Left ventricle myocardium inferior (tissue), 1 donor: ENCODE measurements around the gene ARMC12. TPM values are rescaled to one million over a fixed set of nuclear protein-coding genes. Genes with fewer than 3 reads are reported as not detected.

ENCODE experiments used
- DNase-seq: peaks from one replicate; pipeline ENCODE4 v3.0.0-alpha.2; 2020
- H3K27ac ChIP-seq: fragments of 200-600 bp; replicated peaks from 2 replicates; pipeline ENCODE4 v1.8.0; 2021
- H3K27me3 ChIP-seq: fragments of 200-600 bp; 2 replicates; pipeline ENCODE4 v1.8.0; 2021; ENCODE audit warnings: low read depth
- H3K36me3 ChIP-seq: fragments of 200-600 bp; 2 replicates; pipeline ENCODE4 v1.8.0; 2021
- H3K4me1 ChIP-seq: fragments of 200-600 bp; 2 replicates; pipeline ENCODE4 v1.8.0; 2021
- H3K4me3 ChIP-seq: fragments of 200-600 bp; 2 replicates; pipeline ENCODE4 v1.8.0; 2021; ENCODE audit warnings: mild to moderate bottlenecking, moderate library complexity
- H3K9me3 ChIP-seq: fragments of 200-600 bp; replicated peaks from 2 replicates; pipeline ENCODE4 v1.8.0; 2021
- intact Hi-C: fragments of 100-400 bp; cut with micrococcal nuclease; formaldehyde crosslinking; loops from one replicate; pipeline ENCODE4 v1.11.0; 2022
- total RNA-seq: library from RNA; stranded (reverse); fragmentation: NEBNext Ultra II Directional; extraction: Animal tissue kit (Norgen Biotek cat#: 25700); gene quantifications from one replicate; pipeline ENCODE4 v1.2.1, GENCODE V29; 2021
- TF ChIP-seq, protein P1 (sequence below): fragments of 200-600 bp; IDR thresholded peaks from 2 replicates; pipeline ENCODE4 v1.8.0; 2021; ENCODE audit warnings: antibody characterized with exemption, mild to moderate bottlenecking, borderline replicate concordance
- donor health status: DM: no; HTN: yes; CAD: no; lungs with severe emphysema.

Gene ARMC12
- total RNA-seq, 1 donor from 2014 or later, result not detected

DNA sequence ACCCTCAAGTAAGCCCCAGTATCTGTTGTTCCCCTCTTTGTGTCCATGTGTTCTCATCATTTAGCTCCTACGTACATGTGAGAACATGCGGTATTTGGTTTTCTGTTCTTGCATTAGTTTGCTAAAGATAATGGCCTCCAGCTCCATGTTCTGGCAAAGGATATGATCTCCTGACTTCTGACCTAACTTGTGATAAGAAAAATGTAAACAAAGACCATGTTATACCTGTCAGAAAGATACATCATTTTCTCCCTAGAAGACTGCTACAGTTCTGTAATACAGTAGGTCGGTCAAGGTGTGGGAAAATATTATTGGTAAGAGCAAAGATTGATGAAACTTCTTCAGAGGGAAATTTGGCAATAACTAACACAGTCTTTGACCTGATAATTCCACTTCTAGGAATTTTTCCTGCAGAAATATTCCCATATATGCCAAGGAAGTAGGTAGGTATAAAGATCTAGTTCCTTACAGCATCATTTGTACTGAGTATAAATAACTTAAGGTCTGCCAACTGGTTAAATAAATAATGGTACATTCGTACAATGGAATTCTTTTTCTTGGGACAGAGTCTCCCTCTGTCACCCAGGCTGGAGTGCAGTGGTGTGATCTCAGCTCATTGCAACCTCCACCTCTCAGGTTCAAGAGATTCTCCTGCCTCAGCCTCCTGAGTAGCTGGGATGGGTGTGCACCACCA lies 29.0 kb upstream of the ARMC12 start:
- Histone ChIP-seq H3K27ac (no peak overlapping the region), H3K36me3 (no peaks in the 10 kb centered on the region), H3K27me3 (no peaks in the 10 kb centered on the region), H3K4me3 (no peak overlapping the region), H3K4me1 (no peaks in the 10 kb centered on the region), H3K9me3 (no peaks in the 10 kb centered on the region)
- DNase-seq, result no peak
- TF ChIP-seq, protein P1, sequence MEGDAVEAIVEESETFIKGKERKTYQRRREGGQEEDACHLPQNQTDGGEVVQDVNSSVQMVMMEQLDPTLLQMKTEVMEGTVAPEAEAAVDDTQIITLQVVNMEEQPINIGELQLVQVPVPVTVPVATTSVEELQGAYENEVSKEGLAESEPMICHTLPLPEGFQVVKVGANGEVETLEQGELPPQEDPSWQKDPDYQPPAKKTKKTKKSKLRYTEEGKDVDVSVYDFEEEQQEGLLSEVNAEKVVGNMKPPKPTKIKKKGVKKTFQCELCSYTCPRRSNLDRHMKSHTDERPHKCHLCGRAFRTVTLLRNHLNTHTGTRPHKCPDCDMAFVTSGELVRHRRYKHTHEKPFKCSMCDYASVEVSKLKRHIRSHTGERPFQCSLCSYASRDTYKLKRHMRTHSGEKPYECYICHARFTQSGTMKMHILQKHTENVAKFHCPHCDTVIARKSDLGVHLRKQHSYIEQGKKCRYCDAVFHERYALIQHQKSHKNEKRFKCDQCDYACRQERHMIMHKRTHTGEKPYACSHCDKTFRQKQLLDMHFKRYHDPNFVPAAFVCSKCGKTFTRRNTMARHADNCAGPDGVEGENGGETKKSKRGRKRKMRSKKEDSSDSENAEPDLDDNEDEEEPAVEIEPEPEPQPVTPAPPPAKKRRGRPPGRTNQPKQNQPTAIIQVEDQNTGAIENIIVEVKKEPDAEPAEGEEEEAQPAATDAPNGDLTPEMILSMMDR, result no peak
- intact Hi-C loops, result no loop called here

DNA sequence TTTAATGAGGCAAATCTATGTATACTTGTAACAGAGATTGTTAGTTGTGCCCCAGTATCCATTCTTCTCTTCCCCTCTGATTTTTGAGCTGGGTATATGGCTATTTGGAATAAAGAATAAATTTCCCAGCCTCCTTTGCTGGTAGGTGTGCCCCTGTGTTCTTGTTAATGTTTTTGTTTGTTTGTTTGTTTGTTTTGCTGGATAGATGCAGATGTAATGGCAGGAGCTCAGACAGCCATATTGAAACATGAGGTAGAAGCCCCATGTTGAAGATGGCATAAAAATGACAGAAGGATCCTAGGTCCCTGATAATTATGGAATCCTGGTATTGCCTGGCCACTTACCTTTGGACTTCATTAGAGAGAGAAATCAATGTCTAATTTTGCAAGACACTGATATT lies 28.2 kb upstream of the ARMC12 start:
- Histone ChIP-seq H3K4me3 (no peak overlapping the region), H3K4me1 (no peaks in the 10 kb centered on the region), H3K27me3 (no peaks in the 10 kb centered on the region), H3K27ac (no peak overlapping the region), H3K36me3 (no peaks in the 10 kb centered on the region), H3K9me3 (no peaks in the 10 kb centered on the region)
- DNase-seq, result no peak
- TF ChIP-seq, protein P1, result no peak
- intact Hi-C loops, result no loop called here

DNA sequence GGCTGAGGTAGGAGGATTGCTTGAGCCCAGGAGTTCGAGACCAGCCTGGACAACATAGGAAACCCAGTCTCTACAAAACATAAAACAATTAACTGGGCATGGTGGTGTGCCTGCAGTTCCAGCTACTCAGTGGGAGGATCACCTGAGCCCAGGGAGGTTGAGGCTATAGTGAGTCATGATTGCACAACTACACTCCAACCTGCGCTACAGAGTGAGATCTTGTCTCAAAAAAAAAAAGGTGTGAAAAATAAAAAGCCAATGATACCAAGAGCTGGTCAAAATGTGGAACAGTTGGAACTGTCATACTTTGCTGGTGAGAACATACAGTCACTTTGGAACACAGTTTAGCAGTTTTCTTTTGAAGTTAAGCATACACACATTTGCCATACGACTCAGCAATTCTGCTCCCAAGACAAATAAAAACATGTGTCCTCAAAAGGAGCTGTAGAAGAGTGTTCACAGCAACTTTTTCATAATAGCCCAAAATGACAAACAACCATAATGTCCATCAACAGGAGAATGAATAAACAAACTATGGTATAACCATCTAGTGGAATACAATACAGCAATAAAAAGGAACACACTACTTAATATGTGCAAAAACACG lies 26.5 kb upstream of the ARMC12 start:
- no peaks in the 10 kb centered on the region for H3K9me3 ChIP-seq
- no peaks in the 10 kb centered on the region for H3K27me3 ChIP-seq
- H3K27ac ChIP-seq, result no peak overlapping the region
- no peak overlapping the region for H3K4me3 ChIP-seq
- no peaks in the 10 kb centered on the region for H3K36me3 ChIP-seq
- no peak for DNase-seq
- TF ChIP-seq, protein P1, result no peak
- intact Hi-C loops, result no loop called here
- H3K4me1 ChIP-seq, result no peaks in the 10 kb centered on the region

DNA sequence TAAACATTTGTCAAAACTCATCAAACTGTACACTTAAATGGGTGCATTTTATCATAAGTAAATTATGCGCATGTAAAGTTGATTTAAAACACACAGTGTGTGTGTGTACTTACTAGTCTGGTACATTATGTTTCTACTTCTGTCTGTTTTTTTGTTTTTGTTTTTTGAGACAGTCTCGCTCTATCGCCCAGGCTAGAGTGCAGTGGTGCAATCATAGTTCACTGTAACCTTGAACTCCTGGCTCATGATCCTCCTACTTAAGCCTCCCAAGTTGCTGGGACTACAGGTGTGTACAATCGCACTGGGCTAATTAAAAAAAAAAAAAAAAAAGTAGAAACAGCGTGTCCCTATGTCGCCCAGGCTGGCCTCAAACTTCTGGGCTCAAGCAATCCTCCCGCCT lies 25.1 kb upstream of the ARMC12 start:
- H3K36me3 ChIP-seq, result no peaks in the 10 kb centered on the region
- intact Hi-C loops, result no loop called here
- TF ChIP-seq, protein P1, result no peak
- no peaks in the 10 kb centered on the region for H3K27me3 ChIP-seq
- no peak for DNase-seq
- no peaks in the 10 kb centered on the region for H3K9me3 ChIP-seq
- no peaks in the 10 kb centered on the region for H3K4me1 ChIP-seq
- no peak overlapping the region for H3K4me3 ChIP-seq
- H3K27ac ChIP-seq, result no peak overlapping the region

DNA sequence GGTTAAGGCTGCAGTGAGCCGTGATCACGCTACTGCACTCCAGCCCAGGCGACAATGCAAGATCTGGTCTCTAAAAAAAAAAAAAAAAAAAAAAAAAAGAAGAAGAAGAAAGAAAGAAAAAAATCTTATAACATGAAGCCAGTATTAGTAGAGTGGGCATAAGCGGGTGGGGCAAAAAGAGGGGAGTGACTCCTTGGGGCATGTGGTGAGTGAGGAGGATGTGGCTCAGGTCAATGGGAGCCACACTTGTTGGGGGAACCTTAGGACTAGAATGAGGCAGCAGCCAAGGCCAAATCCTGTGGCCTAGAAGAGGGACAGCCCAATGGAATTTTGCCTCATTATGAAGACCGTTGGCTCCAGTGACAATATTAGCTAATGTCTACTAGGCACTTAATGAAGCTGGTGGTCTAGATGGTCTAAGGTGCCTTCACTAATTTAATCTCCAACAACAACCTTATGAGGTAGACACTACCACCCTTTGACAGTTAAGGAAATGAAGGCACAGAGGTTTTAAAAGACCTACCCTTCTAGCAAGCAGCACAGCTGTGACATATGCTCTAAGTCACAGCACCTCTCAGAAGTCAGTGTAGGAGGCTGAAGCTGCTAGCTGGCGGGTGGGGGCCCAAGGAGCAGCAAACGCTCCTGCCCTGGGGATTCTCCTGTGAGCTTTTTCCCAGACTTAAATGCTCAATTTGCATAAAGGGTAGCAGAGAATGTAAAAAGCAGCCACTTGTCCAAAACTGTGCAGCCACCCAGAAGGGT lies 23.6 kb upstream of the ARMC12 start:
- no peak overlapping the region for H3K27ac ChIP-seq
- no peaks in the 10 kb centered on the region for H3K36me3 ChIP-seq
- no peak for DNase-seq
- TF ChIP-seq, protein P1, result no peak
- intact Hi-C loops, result no loop called here
- peaks cover 4% of the 10 kb centered on the region for H3K4me1 ChIP-seq
- no peaks in the 10 kb centered on the region for H3K27me3 ChIP-seq
- H3K4me3 ChIP-seq, result no peak overlapping the region
- H3K9me3 ChIP-seq, result no peaks in the 10 kb centered on the region
